ENCODE results near the gene ZFYVE28. TPM values are rescaled to one million over a fixed set of nuclear protein-coding genes. Genes with fewer than 3 reads are reported as not detected.

Gene ZFYVE28
- total and polyA plus RNA-seq, 12 donors, result 4.3 to 24.6 (median 16.0) TPM

GRCh38 chr4:2249526-2250356 lies 168.7 kb downstream of the ZFYVE28 start:
- Histone ChIP-seq H3K4me1 (replicated peaks in 1 of 2) (peaks cover 0 to 22% of the 10 kb centered on the region in 2 donors), H3K4me3 (no peak overlapping the region), H3K36me3 (replicated peaks in 1 of 2) (peaks cover 0 to 72% of the 10 kb centered on the region in 2 donors), H3K9me3 (replicated peaks in 1 of 3) (no peaks in the 10 kb centered on the region), H3K27ac (no peak overlapping the region), H3K27me3 (no peaks in the 10 kb centered on the region)
- intact Hi-C loops (cut with DNase I), result no loop called here
- TF ChIP-seq POLR2A (IDR thresholded peaks at IDR 0.05) (no peak), CTCF (IDR thresholded peaks at IDR 0.05) (no peak)
- DNase-seq, result peak in 6 of 7 donors; percentile 1 to 46 (median 17)
- 85 to 87% (median 86%) methylated on average over 10 to 26 of the region's 26 CpGs for WGBS, 4 donors

- TF ChIP-seq POLR2A (IDR thresholded peaks at IDR 0.05) (no peak), CTCF (IDR thresholded peaks at IDR 0.05) (no peak)
- Histone ChIP-seq H3K27me3 (no peaks in the 10 kb centered on the region), H3K36me3 (replicated peaks in 1 of 2) (peaks cover 0 to 65% of the 10 kb centered on the region in 2 donors), H3K9me3 (replicated peaks in 1 of 3) (no peaks in the 10 kb centered on the region), H3K27ac (peak overlapping the region in 2 of 5 donors; percentile 50 to 52), H3K4me1 (replicated peaks in 1 of 2) (peaks cover 0 to 30% of the 10 kb centered on the region in 2 donors), H3K4me3 (no peak overlapping the region)
- intact Hi-C loops (cut with DNase I), result no loop called here
- 38 to 54% (median 45%) methylated on average over 1 to 10 of the region's 10 CpGs for WGBS, 4 donors
- DNase-seq, result peak; percentile 46 to 78 (median 69)
These were observed 169.6 kb downstream of the ZFYVE28 start for GRCh38 chr4:2248821-2249261.

- Histone ChIP-seq H3K4me3 (no peak overlapping the region), H3K27me3 (no peaks in the 10 kb centered on the region), H3K36me3 (replicated peaks in 1 of 2) (peaks cover 0 to 59% of the 10 kb centered on the region in 2 donors), H3K9me3 (replicated peaks in 1 of 3) (no peaks in the 10 kb centered on the region), H3K4me1 (replicated peaks in 1 of 2) (peaks cover 0 to 30% of the 10 kb centered on the region in 2 donors), H3K27ac (peak overlapping the region in 2 of 5 donors; percentile 32 to 52)
- DNase-seq, result peak in 3 of 7 donors; percentile 9 to 20 (median 12)
- TF ChIP-seq POLR2A (IDR thresholded peaks at IDR 0.05), result no peak
- TF ChIP-seq CTCF (IDR thresholded peaks at IDR 0.05), result no peak
- 68 to 83% (median 78%) methylated on average over 4 to 21 of the region's 21 CpGs for WGBS, 4 donors
- intact Hi-C loops (cut with DNase I), result no loop called here
These were observed 170.2 kb downstream of the ZFYVE28 start for GRCh38 chr4:2248044-2248780.

Measured in adrenal gland (tissue), 12 donors.